GM12878 (cell line): ENCODE results near the gene CASP5. TPM values are rescaled to one million over a fixed set of nuclear protein-coding genes. Genes with fewer than 3 reads are reported as not detected.
"Not testable (repeated sequence)": the region's sequence is repeated elsewhere in the genome, so short reads cannot be mapped to it uniquely, and the experiment has no call there.

Source experiments
- ATAC-seq: fragments of 200-7000 bp; cut with Tn5 transposase; 3 replicates; pipeline ENCODE4 v1.9.1; 2020; ENCODE audit warnings: mild to moderate bottlenecking, moderate library complexity
- BruUV-seq: library from RNA; stranded (reverse); fragments of 400-500 nt; replicated peaks from 2 replicates; lab custom pipeline; 2021; lab: Mats Ljungman, UMichigan
- CTCF ChIA-PET: fragments of 300-600 bp; sonication (Branson Sonifier 250); formaldehyde crosslinking; extraction: SDS; loops from one replicate; lab custom pipeline; 2021; ENCODE audit warnings: inconsistent platforms; lab: Yijun Ruan, JAX
- POLR2A ChIA-PET: fragments of 350-600 bp; formaldehyde crosslinking; extraction: SDS; loops from one replicate; lab custom pipeline; 2021; ENCODE audit warnings: inconsistent platforms; lab: Charles Lee
- RAD21 ChIA-PET: fragments of 300-600 bp; sonication (Branson Sonifier 250); formaldehyde crosslinking; loops from one replicate; lab custom pipeline; 2023; ENCODE audit warnings: antibody characterized with exemption; ENCODE audit not compliant: unreplicated experiment; lab: Charles Lee
- SMC1A ChIA-PET: fragments of 300-600 bp; sonication (Branson Sonifier 250); formaldehyde crosslinking; loops from one replicate; lab custom pipeline; 2023; ENCODE audit not compliant: unreplicated experiment, uncharacterized antibody; lab: Charles Lee
- DNase-seq: peaks from one replicate; pipeline ENCODE4 v3.0.0-alpha.2; 2011; ENCODE audit warnings: low read depth, low spot score
- FAIRE-seq: peaks from 3 replicates; lab custom pipeline; 2011; peaks lifted over from hg19 to GRCh38; lab: Jason Lieb, UNC
- H2AFZ ChIP-seq: 2 replicates; pipeline ENCODE4 v1.6.0; 2011; ENCODE audit warnings: low read depth, low read length, control low read depth; ENCODE audit not compliant: control insufficient read depth
- H3K27ac ChIP-seq: 2 replicates; pipeline ENCODE4 v1.5.1; 2011; ENCODE audit warnings: control low read depth; ENCODE audit not compliant: control insufficient read depth, insufficient read depth
- H3K27me3 ChIP-seq, 2 experiments: replicated peaks in 1 of 2; 2 replicates each; pipeline versions ENCODE4 v1.6.0 to v1.6.1; 2011; ENCODE audit warnings: low read length in 1 of 2; ENCODE audit not compliant: control insufficient read depth in 2 of 2, insufficient read depth in 2 of 2
- H3K36me3 ChIP-seq, 2 experiments: 2 replicates each; pipeline ENCODE4 v1.5.1; 2011; ENCODE audit warnings: low read length in 1 of 2; ENCODE audit not compliant: control insufficient read depth in 2 of 2, insufficient read depth in 2 of 2
- H3K4me1 ChIP-seq: 2 replicates; pipeline ENCODE4 v1.6.1; 2011; ENCODE audit warnings: mild to moderate bottlenecking, low read length, moderate library complexity, mixed read lengths; ENCODE audit not compliant: control insufficient read depth, insufficient read depth
- H3K4me2 ChIP-seq: 2 replicates; pipeline ENCODE4 v1.6.0; 2011; ENCODE audit warnings: control low read depth; ENCODE audit not compliant: control insufficient read depth, insufficient read depth
- H3K4me3 ChIP-seq: fragments of 200-600 bp; sonication (generic); 2 replicates; pipeline ENCODE4 v1.5.1; 2016
- H3K79me2 ChIP-seq: 2 replicates; pipeline ENCODE4 v1.6.0; 2011; ENCODE audit warnings: low read length; ENCODE audit not compliant: control insufficient read depth, insufficient read depth
- H3K9ac ChIP-seq: 2 replicates; pipeline ENCODE4 v1.8.0; 2011; ENCODE audit warnings: low read length, control low read depth, mixed read lengths; ENCODE audit not compliant: control insufficient read depth, insufficient read depth
- H3K9me3 ChIP-seq: replicated peaks from 3 replicates; pipeline ENCODE4 v1.5.1; 2011; ENCODE audit warnings: mild to moderate bottlenecking, low read length; ENCODE audit not compliant: control insufficient read depth, insufficient read depth
- H4K20me1 ChIP-seq: 2 replicates; pipeline ENCODE4 v1.6.0; 2011; ENCODE audit not compliant: control insufficient read depth, insufficient read depth
- BMI1 ChIP-seq: fragments of 450-650 bp; IDR thresholded peaks from 2 replicates; pipeline ENCODE4 v1.6.1; 2016; ENCODE audit warnings: mild to moderate bottlenecking, moderate library complexity, borderline replicate concordance
- CREB1 ChIP-seq: IDR thresholded peaks from 2 replicates; pipeline ENCODE4 v1.6.1; 2012; ENCODE audit warnings: low read depth, mild to moderate bottlenecking, inconsistent platforms
- KAT2A ChIP-seq: conservative IDR thresholded peaks from 2 replicates; pipeline ENCODE4 v1.6.1; 2011; ENCODE audit warnings: low read depth, low read length; ENCODE audit not compliant: control insufficient read depth
- POLR2A ChIP-seq: IDR thresholded peaks from 2 replicates; pipeline ENCODE4 v1.6.1; 2011; ENCODE audit warnings: low read depth, mild to moderate bottlenecking, low read length
- POLR2AphosphoS2 ChIP-seq: IDR thresholded peaks from 2 replicates; pipeline ENCODE4 v1.6.1; 2011; ENCODE audit warnings: low read depth, mild to moderate bottlenecking, low read length, improper control_type of control experiment, moderate library complexity
- POLR2AphosphoS5 ChIP-seq: IDR thresholded peaks from 2 replicates; pipeline ENCODE4 v1.6.1; 2011; ENCODE audit warnings: mild to moderate bottlenecking, low read length, inconsistent platforms
- RB1 ChIP-seq: fragments of 450-650 bp; formaldehyde crosslinking; IDR thresholded peaks from 2 replicates; pipeline ENCODE4 v1.6.1; 2017; ENCODE audit warnings: mild to moderate bottlenecking, borderline replicate concordance
- RUNX3 ChIP-seq: IDR thresholded peaks from 2 replicates; pipeline ENCODE4 v1.6.1; 2012; ENCODE audit warnings: low read length, inconsistent platforms
- SUPT20H ChIP-seq: IDR thresholded peaks from 2 replicates; pipeline ENCODE4 v1.6.1; 2011; ENCODE audit warnings: low read depth, mild to moderate bottlenecking, low read length, moderate library complexity, borderline replicate concordance; ENCODE audit not compliant: control insufficient read depth
- TBL1XR1 ChIP-seq: IDR thresholded peaks from 2 replicates; pipeline ENCODE4 v1.6.1; 2012; ENCODE audit warnings: low read depth, low read length, improper control_type of control experiment
- TCF7 ChIP-seq: IDR thresholded peaks from 2 replicates; pipeline ENCODE4 v1.6.1; 2014; ENCODE audit warnings: antibody characterized with exemption, borderline replicate concordance
- USF2 ChIP-seq: IDR thresholded peaks from 2 replicates; pipeline ENCODE4 v1.6.1; 2011; ENCODE audit warnings: low read depth, low read length, improper control_type of control experiment, borderline replicate concordance
- WGBS: methylation state at CpG from one replicate; pipeline ENCODE4 v1.1.6; 2016; ENCODE audit warnings: low lambda C conversion rate; ENCODE audit not compliant: insufficient replicate concordance, insufficient coverage; ENCODE audit errors: missing lambda C conversion rate; 5-methylcytosine and 5-hydroxymethylcytosine counted together
- in situ Hi-C: fragments of 300-500 bp; cut with MboI; formaldehyde crosslinking; loops from 9 replicates; pipeline ENCODE4 v1.14.3; 2018; ENCODE audit warnings: mixed read lengths
- intact Hi-C: fragments of 100-400 bp; cut with micrococcal nuclease; formaldehyde crosslinking; loops from one replicate; pipeline ENCODE4 v1.14.2; 2022; ENCODE audit not compliant: unreplicated experiment
- polyA plus RNA-seq, 11 experiments: library from polyadenylated mRNA; depleted of rRNA in 4 of 11; unstranded in 6 of 11; stranded (reverse) in 5 of 11; fragments of >200 nt; fragmentation: Nextera tagmentation in 4 of 11; fragmentation: Illumina TruSeq in 1 of 11; extraction: Ambion mirVana in 4 of 11; extraction: Trizol in 1 of 11; gene quantifications; 1 replicate in 1 of 11; 2 replicates in 10 of 11; pipeline versions ENCODE4 v1.2.1 to v1.2.3, GENCODE V29; 2011 to 2016; ENCODE audit warnings: inconsistent platforms in 2 of 11, missing spikeins in 2 of 11, low read depth in 1 of 11
- total RNA-seq, 4 experiments: library from RNA; depleted of rRNA in 3 of 4; stranded (reverse); fragments of >200 nt in 3 of 4; fragmentation: Illumina TruSeq in 1 of 4; extraction: Trizol in 1 of 4; gene quantifications; 2 replicates each; pipeline versions ENCODE4 v1.2.1 to v1.2.3, GENCODE V29; 2013 to 2021
- TF ChIP-seq, protein P1 (sequence below): fragments of 450-650 bp; IDR thresholded peaks from 2 replicates; pipeline ENCODE4 v1.6.1; 2016; ENCODE audit warnings: mild to moderate bottlenecking, moderate library complexity, borderline replicate concordance
- TF ChIP-seq, protein P2 (sequence below): IDR thresholded peaks from 2 replicates; pipeline ENCODE4 v1.6.1; 2012; ENCODE audit warnings: low read depth, low read length, improper control_type of control experiment

Gene CASP5
- total and polyA plus RNA-seq, 10 of the 15 experiments (the other 5 are each of a cell fraction or from before 2014, with no cell fraction given), result not detected

GRCh38 chr11:105070306-105070705 is 47.3 kb upstream of the CASP5 start:
- no TSS peak for BruUV-seq
- ChIA-PET RAD21 (no interaction called here), SMC1A (no interaction called here), CTCF (no interaction called here), POLR2A (no interaction called here)
- H3K36me3 ChIP-seq, result no peaks in the 10 kb centered on the region
- intact Hi-C loops (no loop called here), in situ Hi-C loops (no loop called here)
- no peaks in the 10 kb centered on the region for H3K9me3 ChIP-seq
- H3K4me2 ChIP-seq, result no peak overlapping the region
- no peak overlapping the region for H3K9ac ChIP-seq
- ATAC-seq, result no peak
- H3K4me3 ChIP-seq, result no peak overlapping the region
- TF ChIP-seq RB1 (no peak), KAT2A (no peak), SUPT20H (no peak), POLR2A (no peak), POLR2AphosphoS2 (no peak), USF2 (no peak), CREB1 (no peak), RUNX3 (no peak), BMI1 (no peak), TBL1XR1 (no peak), POLR2AphosphoS5 (no peak), TCF7 (no peak)
- TF ChIP-seq, protein P1, sequence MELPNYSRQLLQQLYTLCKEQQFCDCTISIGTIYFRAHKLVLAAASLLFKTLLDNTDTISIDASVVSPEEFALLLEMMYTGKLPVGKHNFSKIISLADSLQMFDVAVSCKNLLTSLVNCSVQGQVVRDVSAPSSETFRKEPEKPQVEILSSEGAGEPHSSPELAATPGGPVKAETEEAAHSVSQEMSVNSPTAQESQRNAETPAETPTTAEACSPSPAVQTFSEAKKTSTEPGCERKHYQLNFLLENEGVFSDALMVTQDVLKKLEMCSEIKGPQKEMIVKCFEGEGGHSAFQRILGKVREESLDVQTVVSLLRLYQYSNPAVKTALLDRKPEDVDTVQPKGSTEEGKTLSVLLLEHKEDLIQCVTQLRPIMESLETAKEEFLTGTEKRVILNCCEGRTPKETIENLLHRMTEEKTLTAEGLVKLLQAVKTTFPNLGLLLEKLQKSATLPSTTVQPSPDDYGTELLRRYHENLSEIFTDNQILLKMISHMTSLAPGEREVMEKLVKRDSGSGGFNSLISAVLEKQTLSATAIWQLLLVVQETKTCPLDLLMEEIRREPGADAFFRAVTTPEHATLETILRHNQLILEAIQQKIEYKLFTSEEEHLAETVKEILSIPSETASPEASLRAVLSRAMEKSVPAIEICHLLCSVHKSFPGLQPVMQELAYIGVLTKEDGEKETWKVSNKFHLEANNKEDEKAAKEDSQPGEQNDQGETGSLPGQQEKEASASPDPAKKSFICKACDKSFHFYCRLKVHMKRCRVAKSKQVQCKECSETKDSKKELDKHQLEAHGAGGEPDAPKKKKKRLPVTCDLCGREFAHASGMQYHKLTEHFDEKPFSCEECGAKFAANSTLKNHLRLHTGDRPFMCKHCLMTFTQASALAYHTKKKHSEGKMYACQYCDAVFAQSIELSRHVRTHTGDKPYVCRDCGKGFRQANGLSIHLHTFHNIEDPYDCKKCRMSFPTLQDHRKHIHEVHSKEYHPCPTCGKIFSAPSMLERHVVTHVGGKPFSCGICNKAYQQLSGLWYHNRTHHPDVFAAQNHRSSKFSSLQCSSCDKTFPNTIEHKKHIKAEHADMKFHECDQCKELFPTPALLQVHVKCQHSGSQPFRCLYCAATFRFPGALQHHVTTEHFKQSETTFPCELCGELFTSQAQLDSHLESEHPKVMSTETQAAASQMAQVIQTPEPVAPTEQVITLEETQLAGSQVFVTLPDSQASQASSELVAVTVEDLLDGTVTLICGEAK, result no peak
- TF ChIP-seq, protein P2, sequence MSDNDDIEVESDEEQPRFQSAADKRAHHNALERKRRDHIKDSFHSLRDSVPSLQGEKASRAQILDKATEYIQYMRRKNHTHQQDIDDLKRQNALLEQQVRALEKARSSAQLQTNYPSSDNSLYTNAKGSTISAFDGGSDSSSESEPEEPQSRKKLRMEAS, result no peak
- FAIRE-seq, result no peak
- no peaks in the 10 kb centered on the region for H3K79me2 ChIP-seq
- H3K4me1 ChIP-seq, result no peaks in the 10 kb centered on the region
- H3K27ac ChIP-seq, result no peak overlapping the region
- H3K27me3 ChIP-seq, result peaks cover 0 to 3% of the 10 kb centered on the region in 2 experiments; a peak in 1 of 4 replicates
- WGBS, result 46% methylated on average over 4 of the region's 4 CpGs
- no peaks in the 10 kb centered on the region for H4K20me1 ChIP-seq
- H2AFZ ChIP-seq, result no peak overlapping the region
- DNase-seq, result no peak

DNA sequence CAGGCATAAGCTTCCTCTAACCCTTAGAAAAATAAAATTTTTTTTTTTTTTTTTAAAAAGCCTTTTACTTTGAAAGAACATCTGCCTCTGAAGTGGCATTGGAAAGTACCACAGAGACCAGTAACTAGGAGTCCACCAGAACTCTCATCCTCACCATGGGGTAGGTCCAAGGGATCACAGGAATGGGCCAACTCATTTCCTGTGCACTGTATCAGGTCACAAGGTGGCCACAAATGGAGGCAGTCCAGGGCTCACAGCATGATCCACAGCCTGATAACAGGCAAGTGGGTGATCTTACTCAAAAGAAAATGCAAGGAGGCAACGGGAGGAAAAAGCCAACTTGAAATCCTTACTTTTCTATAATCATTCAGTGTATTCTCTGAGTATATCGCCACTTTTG is 46.8 kb upstream of the CASP5 start:
- H3K9ac ChIP-seq, intact Hi-C loops, H2AFZ ChIP-seq, FAIRE-seq, H3K4me3 ChIP-seq, ATAC-seq, H3K27me3 ChIP-seq, CTCF ChIA-PET, SMC1A ChIA-PET, BruUV-seq, H3K4me1 ChIP-seq, in situ Hi-C loops, H3K4me2 ChIP-seq, H3K27ac ChIP-seq, POLR2A ChIA-PET, DNase-seq, H3K36me3 ChIP-seq, H4K20me1 ChIP-seq, H3K79me2 ChIP-seq, H3K9me3 ChIP-seq: not testable (repeated sequence)
- WGBS, result 50% methylated on average over 1 of the region's 2 CpGs
- RAD21 ChIA-PET, result interaction anchor here (0.7 kb wide), 1 partner anchor 680 kb away, joined by 4 read pairs; no protein-coding TSS in a partner anchor
